AG09309 (cell line): Measurements from ENCODE around the gene RAB8A.

Experiments
- DNase-seq: peaks from one replicate; pipeline ENCODE4 v3.0.0-alpha.2; 2010; ENCODE audit warnings: low read depth
- H3K4me3 ChIP-seq: 2 replicates; pipeline ENCODE4 v1.5.1; 2011; ENCODE audit warnings: mild to moderate bottlenecking, low read depth, low read length, moderate library complexity; ENCODE audit not compliant: control insufficient read depth
- TF ChIP-seq, protein P1 (sequence below): IDR thresholded peaks from 2 replicates; pipeline ENCODE4 v1.5.1; 2011; ENCODE audit warnings: mild to moderate bottlenecking, low read depth, low read length, inconsistent platforms; ENCODE audit not compliant: insufficient read depth, control insufficient read depth; ENCODE audit errors: missing control alignments

Gene RAB8A

DNA sequence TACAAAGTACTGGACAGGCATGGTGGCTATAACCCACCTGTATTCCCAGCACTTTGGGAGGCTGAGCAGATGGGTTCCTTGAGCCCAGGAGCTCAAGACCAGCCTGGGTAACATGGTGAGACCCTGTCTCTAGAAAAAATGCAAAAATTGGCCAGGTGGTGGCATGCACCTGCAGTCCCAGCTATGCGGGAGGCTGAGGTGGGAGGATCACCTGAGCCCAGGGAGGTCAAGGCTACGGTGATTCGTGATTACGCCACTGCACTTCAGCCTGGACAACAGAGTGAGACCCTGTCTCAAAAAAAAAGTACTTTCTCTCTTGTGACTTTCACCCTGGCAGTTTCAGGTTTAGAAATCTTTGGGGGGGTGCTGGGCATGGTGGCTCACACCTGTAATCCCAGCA lies 11.2 kb upstream of the RAB8A start:
- H3K4me3 ChIP-seq: no peak overlapping the region
- TF ChIP-seq, protein P1, sequence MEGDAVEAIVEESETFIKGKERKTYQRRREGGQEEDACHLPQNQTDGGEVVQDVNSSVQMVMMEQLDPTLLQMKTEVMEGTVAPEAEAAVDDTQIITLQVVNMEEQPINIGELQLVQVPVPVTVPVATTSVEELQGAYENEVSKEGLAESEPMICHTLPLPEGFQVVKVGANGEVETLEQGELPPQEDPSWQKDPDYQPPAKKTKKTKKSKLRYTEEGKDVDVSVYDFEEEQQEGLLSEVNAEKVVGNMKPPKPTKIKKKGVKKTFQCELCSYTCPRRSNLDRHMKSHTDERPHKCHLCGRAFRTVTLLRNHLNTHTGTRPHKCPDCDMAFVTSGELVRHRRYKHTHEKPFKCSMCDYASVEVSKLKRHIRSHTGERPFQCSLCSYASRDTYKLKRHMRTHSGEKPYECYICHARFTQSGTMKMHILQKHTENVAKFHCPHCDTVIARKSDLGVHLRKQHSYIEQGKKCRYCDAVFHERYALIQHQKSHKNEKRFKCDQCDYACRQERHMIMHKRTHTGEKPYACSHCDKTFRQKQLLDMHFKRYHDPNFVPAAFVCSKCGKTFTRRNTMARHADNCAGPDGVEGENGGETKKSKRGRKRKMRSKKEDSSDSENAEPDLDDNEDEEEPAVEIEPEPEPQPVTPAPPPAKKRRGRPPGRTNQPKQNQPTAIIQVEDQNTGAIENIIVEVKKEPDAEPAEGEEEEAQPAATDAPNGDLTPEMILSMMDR: no peak
- DNase-seq: no peak

- TF ChIP-seq, protein P1: no peak
- H3K4me3 ChIP-seq: no peak overlapping the region
- DNase-seq: no peak
Measured at GRCh38 chr19:16104722-16105121, 7.0 kb upstream of the RAB8A start.

- TF ChIP-seq, protein P1: no peak
- DNase-seq: peak; percentile 8
- no peak overlapping the region for H3K4me3 ChIP-seq
Measured at GRCh38 chr19:16106121-16106520, 5.6 kb upstream of the RAB8A start.

- TF ChIP-seq, protein P1: no peak
- DNase-seq: no peak
- peak overlapping the region; percentile 90 for H3K4me3 ChIP-seq
Measured at GRCh38 chr19:16111909-16112752, 442 bp downstream of the RAB8A start.

DNA sequence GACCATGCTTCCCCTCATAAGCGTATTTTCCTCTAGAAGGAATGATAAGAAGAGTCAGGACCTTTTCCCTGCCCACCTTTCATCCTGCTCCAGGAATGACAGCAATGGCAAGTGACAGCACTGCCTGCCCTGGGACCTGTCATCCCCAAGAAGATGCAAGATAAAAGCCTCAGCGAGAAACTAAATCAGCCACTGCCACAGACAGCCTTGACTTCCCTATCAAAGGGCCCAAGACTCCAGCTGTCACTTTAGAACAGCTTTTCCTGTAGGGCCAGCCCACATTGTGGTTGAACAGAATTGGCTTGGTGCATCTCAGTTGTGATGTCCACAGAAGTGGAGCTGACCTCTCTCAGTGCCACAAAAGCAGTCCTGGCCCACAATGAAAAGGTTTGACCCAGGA lies 1.1 kb downstream of the RAB8A start:
- TF ChIP-seq, protein P1: no peak
- peak overlapping the region; percentile 90 for H3K4me3 ChIP-seq
- DNase-seq: no peak

DNA sequence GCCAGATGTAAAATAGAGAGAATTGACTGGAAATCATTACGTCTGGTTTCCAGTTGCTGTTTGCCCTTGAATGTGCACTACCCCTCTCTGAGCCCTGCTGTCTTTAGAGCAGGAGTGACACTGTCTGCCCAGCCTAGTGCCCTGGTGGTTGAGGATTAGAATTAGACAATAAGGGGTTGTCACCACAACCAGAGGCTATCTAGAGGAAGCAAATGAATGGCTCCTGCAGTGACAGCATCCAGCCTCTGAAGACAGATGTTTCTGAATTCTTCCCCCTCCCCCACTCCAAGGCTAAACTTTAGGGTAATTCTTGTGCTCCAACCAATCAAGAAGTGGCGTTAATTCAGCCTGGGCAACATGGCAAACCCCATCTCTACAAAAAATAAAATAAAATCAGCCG lies 2.0 kb downstream of the RAB8A start:
- no peak overlapping the region for H3K4me3 ChIP-seq
- no peak for DNase-seq
- TF ChIP-seq, protein P1: no peak
